Endometrial microvascular endothelial cells (primary cell): ENCODE measurements around the gene TUBG1. TPM values are rescaled to one million over a fixed set of nuclear protein-coding genes. Genes with fewer than 3 reads are reported as not detected.

ENCODE experiments used
- in situ Hi-C: cut with HindIII; loops from 2 replicates; pipeline ENCODE4 v1.10.0; 2017; ENCODE audit warnings: low sequenced_read_pairs, low pct_unique_long_range_greater_than_20kb; ENCODE audit errors: inconsistent ontology term
- total RNA-seq: library from RNA; depleted of rRNA; stranded (reverse); fragments of >200 nt; gene quantifications from one replicate; pipeline ENCODE4 v1.2.3, GENCODE V29; 2015; ENCODE audit errors: inconsistent ontology term

Gene TUBG1
- total RNA-seq = 137 TPM

DNA sequence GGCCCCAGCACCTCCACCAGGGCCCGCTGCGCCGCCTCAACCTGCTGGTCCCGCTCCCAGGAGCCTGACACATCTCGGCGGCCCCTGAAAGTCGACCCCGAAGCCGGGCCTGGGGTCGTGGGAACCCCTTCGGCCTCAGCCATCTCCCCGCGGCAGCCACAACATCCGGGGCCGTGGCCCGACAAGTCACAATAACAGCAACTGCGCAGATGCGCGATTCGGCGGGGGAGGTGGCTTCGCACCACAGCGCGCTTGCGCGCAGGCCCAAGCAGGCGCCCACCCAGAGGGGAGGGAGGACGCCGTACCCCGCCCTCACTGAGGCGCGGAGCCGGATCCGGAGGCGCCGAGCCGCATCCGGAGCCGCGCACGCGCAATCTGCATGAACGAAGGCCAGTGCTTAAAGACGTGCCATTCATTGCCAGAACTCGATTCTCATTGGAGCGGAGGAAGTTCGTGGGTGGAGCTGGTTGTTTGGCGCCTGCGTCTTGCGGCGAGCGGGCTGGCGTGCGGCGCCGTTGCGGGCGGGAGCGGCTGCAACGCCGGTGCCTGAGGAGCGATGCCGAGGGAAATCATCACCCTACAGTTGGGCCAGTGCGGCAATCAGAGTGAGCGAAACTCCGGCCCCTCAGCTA is at the start of gene TUBG1, which contains the start of gene RETREG3:
Gene TUBG1, plus strand, starts transcription at position 502 of the 632 bp plus-strand sequence. Its CDS starts 55 bp downstream, at position 557.
Gene RETREG3, minus strand, starts transcription at position 193 of the 632 bp plus-strand sequence. Its CDS starts 50 bp downstream, at position 143.
- in situ Hi-C loops = loop anchor here (10.0 kb wide), 1 partner anchor 76 kb away; the partner anchor contains the start of genes CCR10 and CNTNAP1

DNA sequence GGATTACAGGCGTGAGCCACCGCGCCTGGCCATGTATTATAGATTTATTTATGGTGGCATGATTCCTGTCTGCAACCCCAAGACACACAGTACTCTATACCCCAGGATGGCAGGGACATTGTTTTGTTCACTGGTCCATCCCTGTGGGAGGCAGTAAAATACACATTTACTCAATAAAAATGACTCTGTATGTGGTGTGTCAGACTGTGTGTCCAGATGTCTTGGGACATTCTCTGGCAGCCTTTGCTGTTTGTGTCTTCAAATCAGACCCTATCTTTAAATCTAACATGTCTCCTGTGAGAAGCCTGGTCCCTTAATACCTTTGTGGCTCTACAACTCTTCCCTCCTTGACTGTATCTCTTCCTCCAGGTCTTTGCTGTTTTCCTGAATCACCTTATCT is 49.2 kb upstream of the TUBG1 start:
- in situ Hi-C loops = no loop called here

DNA sequence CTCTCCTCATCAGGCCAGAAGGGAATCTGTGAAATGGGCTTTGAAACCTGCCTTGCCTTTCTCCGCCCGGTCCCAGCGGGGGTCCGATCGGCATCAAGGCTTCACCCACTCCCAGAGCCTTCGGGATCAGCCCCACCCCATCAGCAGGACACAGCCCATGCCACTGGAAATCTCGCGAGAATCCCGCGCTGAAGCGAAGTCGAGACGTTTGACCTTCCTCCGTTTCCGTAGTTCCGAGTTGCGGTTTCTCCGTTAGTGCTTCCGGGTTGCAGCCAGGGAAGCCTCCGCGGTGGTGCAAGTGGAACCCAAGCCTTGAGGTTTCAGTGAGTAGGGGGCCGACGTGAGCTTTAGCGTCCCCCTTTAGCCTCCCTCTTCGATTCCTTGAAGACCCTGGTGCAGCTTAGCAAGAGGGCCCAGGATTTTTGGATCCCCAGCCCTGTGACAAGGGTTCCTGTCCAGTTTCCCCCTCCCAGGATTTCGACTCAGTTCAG is 47.5 kb upstream of the TUBG1 start, which contains the start of gene COASY:
Gene COASY, plus strand, starts transcription at position 252 of the 491 bp plus-strand sequence. CDS start 475 bp downstream, outside the sequence.
- in situ Hi-C loops = no loop called here

GRCh38 chr17:42562388-42563142 is 46.9 kb upstream of the TUBG1 start:
- in situ Hi-C loops = no loop called here

DNA sequence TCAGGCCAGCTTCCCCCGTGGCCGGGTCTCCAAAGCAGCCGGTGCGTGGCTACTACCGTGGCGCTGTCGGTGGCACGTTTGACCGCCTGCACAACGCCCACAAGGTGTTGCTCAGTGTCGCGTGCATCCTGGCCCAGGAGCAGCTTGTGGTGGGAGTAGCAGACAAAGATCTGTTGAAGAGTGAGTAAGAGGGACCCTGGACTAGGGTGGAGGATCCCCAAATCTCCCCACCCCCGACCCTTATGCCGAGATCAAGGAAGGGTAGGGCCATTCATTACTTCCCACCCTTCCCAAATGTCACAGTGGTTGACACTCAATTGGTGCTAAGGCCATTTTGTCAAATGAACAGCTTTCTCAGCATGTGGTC is 46.4 kb upstream of the TUBG1 start:
- in situ Hi-C loops = no loop called here

DNA sequence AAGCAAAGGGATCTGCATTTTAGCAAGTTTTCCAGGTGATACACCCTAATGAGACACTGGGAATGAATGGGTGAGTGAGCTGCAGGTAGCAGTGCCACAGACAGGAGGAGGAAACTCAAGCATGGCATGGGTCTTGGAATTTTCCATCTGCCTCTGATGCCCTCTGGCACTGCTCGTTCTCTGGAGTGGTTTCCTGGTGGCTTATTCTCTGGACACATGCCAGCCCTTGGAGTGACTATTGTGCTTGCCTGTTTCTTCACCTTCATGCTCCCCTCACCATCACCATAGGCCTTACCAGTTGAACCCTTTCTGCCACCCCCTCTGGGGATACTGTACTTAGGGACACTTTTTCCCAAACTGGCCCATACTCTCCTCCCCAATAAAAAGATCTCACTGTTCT is 45.9 kb upstream of the TUBG1 start:
- in situ Hi-C loops = no loop called here

GRCh38 chr17:42563950-42564349 is 45.5 kb upstream of the TUBG1 start:
- in situ Hi-C loops = no loop called here

GRCh38 chr17:42564815-42565522 is 44.5 kb upstream of the TUBG1 start:
- in situ Hi-C loops = no loop called here

DNA sequence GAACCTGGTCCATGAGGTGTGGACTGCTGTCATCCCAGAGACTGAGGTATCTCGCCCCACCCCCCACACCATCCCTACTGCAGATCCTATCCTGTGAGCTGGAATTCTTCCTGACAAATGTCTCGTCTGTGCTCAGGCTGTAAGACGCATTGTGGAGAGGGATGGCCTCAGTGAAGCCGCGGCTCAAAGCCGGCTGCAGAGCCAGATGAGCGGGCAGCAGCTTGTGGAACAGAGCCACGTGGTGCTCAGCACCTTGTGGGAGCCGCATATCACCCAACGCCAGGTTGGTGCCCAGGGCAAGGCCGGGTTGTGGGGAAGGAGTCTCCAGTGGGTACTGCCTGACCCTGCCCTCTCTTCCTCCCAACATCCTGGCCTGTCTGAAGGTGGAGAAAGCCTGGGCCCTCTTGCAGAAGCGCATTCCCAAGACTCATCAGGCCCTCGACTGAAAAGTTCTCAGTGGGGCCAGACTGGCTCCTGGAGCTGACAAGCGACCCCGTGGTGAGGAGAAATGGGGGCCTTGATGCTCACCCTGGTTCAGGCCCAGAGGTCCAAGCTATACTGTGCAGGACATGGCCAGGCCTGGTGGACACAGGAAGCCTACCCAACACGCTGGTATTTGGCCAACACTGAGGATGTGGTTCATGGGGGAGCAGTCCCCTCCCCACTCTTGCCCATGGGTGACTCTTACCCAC is 43.8 kb upstream of the TUBG1 start:
- in situ Hi-C loops = no loop called here

DNA sequence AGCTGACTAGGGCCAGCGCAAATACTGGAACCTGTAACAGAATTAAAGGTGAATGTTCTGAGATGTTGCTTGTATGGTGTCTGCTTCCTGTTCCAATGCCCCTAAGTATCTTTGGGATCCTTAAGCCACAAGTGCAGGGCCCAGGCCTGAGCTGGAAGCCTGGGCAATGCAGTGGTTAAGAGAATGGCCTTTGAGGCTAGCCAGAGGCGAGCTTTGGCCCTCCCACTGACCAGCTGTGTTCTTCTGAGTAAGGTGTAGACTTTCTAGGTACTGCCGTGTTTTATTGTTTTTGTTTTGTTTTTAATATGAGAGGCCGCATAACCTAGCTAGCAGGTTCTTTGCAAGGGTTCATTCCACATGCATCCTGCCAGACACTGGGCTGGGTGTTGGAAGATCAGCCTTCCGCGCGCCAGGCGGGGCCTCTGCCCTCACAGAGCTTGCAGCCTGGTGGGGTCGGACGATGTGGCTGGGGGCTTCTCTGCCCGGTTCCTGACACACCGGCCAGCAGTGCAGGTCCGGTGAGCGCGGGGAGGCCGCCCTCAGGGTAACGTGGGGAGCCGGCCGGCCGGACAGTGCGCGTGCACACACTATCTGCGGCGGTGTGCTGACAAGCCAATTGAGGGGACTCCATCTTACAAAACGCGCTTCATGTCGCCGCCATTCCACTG is 43.1 kb upstream of the TUBG1 start:
- in situ Hi-C loops = no loop called here

DNA sequence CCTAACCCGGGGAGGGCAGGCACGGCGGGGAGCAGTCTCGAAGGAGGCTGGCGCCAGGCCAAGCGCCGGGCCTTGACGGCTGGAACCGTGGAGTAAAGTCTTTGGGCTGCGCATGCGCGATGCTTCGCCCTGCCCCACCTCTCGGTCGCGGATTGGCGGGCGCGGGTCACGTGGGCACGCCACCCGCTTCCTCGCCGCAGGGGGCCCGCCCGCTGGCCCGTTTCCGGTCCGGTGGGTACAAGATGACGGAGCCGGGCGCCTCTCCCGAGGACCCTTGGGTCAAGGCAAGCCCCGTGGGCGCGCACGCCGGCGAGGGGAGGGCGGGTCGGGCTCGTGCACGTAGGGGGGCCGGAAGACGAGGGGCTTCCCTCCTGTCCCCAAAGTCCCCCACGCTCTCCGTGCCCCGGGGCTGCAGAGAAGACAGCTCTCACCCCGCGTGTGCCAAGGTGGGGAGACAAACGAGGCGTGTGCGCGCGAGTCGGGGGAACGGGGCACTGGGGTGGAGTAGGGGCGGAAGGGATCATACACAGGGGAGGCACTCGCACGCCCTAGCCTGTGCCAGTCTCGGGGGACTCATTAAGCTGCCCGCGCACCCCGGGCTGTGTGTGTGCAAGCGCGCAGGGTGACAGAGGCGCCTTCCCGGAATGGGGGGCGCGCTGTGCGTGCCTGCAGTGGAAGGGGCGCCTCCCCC is 42.5 kb upstream of the TUBG1 start, which contains the start of gene MLX:
Gene MLX, plus strand, starts transcription at position 218 of the 691 bp plus-strand sequence. Its CDS starts 25 bp downstream, at position 243.
- in situ Hi-C loops = no loop called here

DNA sequence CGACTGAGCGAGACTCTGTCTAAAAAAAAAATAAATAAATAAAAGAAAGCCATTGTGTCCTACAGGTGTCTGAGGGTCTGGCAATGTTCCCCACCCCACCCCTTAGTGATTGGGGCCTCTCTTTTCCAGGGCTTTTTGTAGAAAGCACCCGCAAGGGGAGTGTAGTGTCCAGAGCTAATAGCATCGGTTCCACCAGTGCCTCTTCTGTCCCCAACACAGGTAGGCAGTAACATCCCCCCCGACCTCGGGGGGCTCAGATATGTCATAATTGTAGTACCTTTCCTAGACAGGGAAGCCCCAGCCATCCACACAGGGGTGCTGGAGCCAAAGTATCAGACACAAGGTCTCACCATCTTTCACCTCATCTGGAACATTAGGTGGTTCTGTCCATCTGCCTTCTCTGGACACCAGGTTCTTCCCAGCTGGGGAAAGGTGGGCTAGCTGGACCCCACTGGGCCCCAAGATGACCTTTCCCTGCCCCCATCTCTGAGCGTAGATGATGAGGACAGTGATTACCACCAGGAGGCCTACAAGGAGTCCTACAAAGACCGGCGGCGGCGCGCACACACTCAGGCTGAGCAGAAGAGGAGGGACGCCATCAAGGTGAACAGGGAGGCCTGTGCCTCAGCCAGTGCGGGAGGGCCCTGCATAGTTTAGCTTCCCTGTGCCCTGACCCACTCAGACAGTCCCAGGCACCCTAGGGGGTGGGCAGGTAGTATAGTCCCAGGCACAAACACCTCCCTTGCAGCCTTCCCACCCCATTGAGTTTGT is 41.0 kb upstream of the TUBG1 start:
- in situ Hi-C loops = no loop called here

- in situ Hi-C loops = no loop called here
Measured at GRCh38 chr17:42571435-42572225, 37.9 kb upstream of the TUBG1 start.

DNA sequence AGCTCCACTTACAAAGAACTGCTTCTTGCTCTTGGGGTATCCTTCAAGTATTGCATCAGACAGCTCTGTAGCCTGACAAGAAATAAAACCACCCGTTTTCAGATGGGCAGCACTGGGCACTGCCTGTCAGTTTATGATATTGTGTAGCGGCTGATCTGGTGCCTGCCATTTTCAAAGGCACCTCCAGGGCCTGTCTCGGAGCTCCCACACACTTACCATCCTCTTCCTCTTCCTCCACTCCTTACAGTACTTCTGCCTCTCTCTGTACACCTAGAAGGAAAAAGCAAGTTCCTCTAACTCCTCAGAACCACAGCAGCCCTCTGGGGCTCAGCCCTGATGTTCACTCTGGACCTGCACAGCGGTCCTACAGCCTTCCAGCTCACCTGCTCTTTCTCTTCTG is 36.4 kb upstream of the TUBG1 start:
- in situ Hi-C loops = no loop called here

DNA sequence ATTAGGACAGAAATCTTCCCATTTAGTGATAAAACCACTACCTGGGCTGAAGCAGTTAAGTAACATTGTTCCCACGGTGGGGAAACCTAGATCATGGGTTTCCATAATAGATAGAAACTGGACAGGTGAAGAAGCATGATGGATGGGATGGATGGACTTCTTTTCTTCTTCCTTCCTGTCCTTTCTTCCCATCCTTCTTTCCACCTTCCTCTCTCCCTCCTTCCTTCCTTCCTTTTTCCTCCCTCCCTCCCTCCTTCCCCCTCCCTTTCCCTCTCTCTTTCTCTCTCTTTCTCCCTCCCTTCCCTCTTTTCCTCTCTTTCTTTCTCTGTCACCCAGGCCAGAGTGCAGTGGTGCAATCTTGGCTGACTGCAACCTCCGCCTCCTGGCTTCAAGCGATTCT is 35.0 kb upstream of the TUBG1 start:
- in situ Hi-C loops = no loop called here

GRCh38 chr17:42577140-42577531 is 32.3 kb upstream of the TUBG1 start:
- in situ Hi-C loops = no loop called here
